IMR-90 (cell line): ENCODE measurements around the gene CCDC141. TPM values are rescaled to one million over a fixed set of nuclear protein-coding genes. Genes with fewer than 3 reads are reported as not detected.

Experiments
- ATAC-seq: fragments of 200-7000 bp; cut with Tn5 transposase; 2 replicates; pipeline ENCODE4 v1.9.1; 2020; ENCODE audit warnings: low read depth, mild to moderate bottlenecking, moderate library complexity
- BruUV-seq: library from RNA; stranded (reverse); fragments of 400-500 nt; replicated peaks from 2 replicates; lab custom pipeline; 2021; lab: Mats Ljungman, UMichigan
- CTCF ChIA-PET: fragments of 300-600 bp; formaldehyde crosslinking; extraction: SDS; loops from one replicate; lab custom pipeline; 2021; ENCODE audit warnings: antibody characterized with exemption; lab: Yijun Ruan, JAX
- POLR2A ChIA-PET: fragments of 300-600 bp; sonication (Branson Sonifier 250); formaldehyde crosslinking; loops from one replicate; lab custom pipeline; 2022; ENCODE audit warnings: antibody characterized with exemption; ENCODE audit not compliant: unreplicated experiment; lab: Charles Lee
- DNase-seq: peaks from one replicate; pipeline ENCODE4 v3.0.0; 2013
- H2AFZ ChIP-seq: replicated peaks from 2 replicates; pipeline ENCODE3; 2013; ENCODE audit warnings: low read length, mild to moderate bottlenecking; ENCODE audit not compliant: poor library complexity
- H2AK5ac ChIP-seq: 2 replicates; pipeline ENCODE4 v1.6.1; 2013; ENCODE audit warnings: low read depth, low read length, inconsistent platforms
- H2AK9ac ChIP-seq: replicated peaks from 2 replicates; pipeline ENCODE3; 2013; ENCODE audit warnings: mild to moderate bottlenecking, low read depth, low read length, moderate library complexity; ENCODE audit not compliant: poor library complexity
- H2BK120ac ChIP-seq: 2 replicates; pipeline ENCODE4 v1.6.1; 2013; ENCODE audit warnings: low read depth, low read length, inconsistent platforms
- H2BK15ac ChIP-seq: 3 replicates; pipeline ENCODE4 v1.6.1; 2013; ENCODE audit warnings: low read depth, low read length, inconsistent platforms
- H2BK20ac ChIP-seq: 2 replicates; pipeline ENCODE4 v1.6.1; 2013; ENCODE audit warnings: low read depth, mild to moderate bottlenecking, inconsistent platforms, low read length, moderate library complexity
- H2BK5ac ChIP-seq: 2 replicates; pipeline ENCODE4 v1.6.1; 2013; ENCODE audit warnings: mild to moderate bottlenecking, low read depth, low read length, inconsistent platforms; ENCODE audit not compliant: poor library complexity, severe bottlenecking
- H3K14ac ChIP-seq: replicated peaks from 2 replicates; pipeline ENCODE4 v1.6.1; 2013; ENCODE audit warnings: low read depth, low read length, inconsistent platforms
- H3K18ac ChIP-seq: 2 replicates; pipeline ENCODE4 v1.6.1; 2013; ENCODE audit warnings: low read depth, low read length, control low read depth
- H3K23ac ChIP-seq: 2 replicates; pipeline ENCODE4 v1.6.1; 2013; ENCODE audit warnings: low read depth, low read length, inconsistent platforms
- H3K27ac ChIP-seq: 2 replicates; pipeline ENCODE4 v1.5.1; 2013; ENCODE audit warnings: mild to moderate bottlenecking, control low read depth, low read length; ENCODE audit not compliant: insufficient read depth
- H3K27me3 ChIP-seq: 2 replicates; pipeline ENCODE4 v1.6.1; 2013; ENCODE audit warnings: low read length; ENCODE audit not compliant: control insufficient read depth, insufficient read depth
- H3K36me3 ChIP-seq: 2 replicates; pipeline ENCODE4 v1.6.1; 2013; ENCODE audit warnings: low read length, mixed read lengths; ENCODE audit not compliant: control insufficient read depth, insufficient read depth
- H3K4ac ChIP-seq: 2 replicates; pipeline ENCODE4 v1.6.1; 2013; ENCODE audit warnings: low read depth, low read length, inconsistent platforms
- H3K4me1 ChIP-seq: 2 replicates; pipeline ENCODE4 v1.6.1; 2013; ENCODE audit warnings: low read length, mixed read lengths; ENCODE audit not compliant: control insufficient read depth, insufficient read depth
- H3K4me2 ChIP-seq: 2 replicates; pipeline ENCODE4 v1.6.1; 2013; ENCODE audit warnings: low read depth, mild to moderate bottlenecking, control low read depth, low read length, moderate library complexity
- H3K4me3 ChIP-seq: 2 replicates; pipeline ENCODE4 v1.5.1; 2013; ENCODE audit warnings: low read depth, mild to moderate bottlenecking, control low read depth, low read length, moderate library complexity; ENCODE audit not compliant: insufficient read depth
- H3K56ac ChIP-seq: 2 replicates; pipeline ENCODE4 v1.6.1; 2013; ENCODE audit warnings: low read length, inconsistent platforms; ENCODE audit not compliant: insufficient read depth; ENCODE audit errors: extremely low read depth
- H3K79me1 ChIP-seq, 2 experiments: 2 replicates each; pipeline ENCODE4 v1.6.1; 2013; ENCODE audit warnings: low read length in 2 of 2, inconsistent platforms in 1 of 2, low read depth in 1 of 2
- H3K9ac ChIP-seq: 2 replicates; pipeline ENCODE4 v1.6.1; 2013; ENCODE audit warnings: low read depth, low read length, control low read depth
- H3K9me1 ChIP-seq: 2 replicates; pipeline ENCODE4 v1.6.1; 2013; ENCODE audit warnings: low read length, inconsistent platforms; ENCODE audit not compliant: insufficient read depth
- H3K9me3 ChIP-seq: 2 replicates; pipeline ENCODE4 v1.6.1; 2013; ENCODE audit warnings: low read length; ENCODE audit not compliant: control insufficient read depth, insufficient read depth
- H4K20me1 ChIP-seq: 2 replicates; pipeline ENCODE4 v1.6.1; 2013; ENCODE audit warnings: low read length, inconsistent platforms; ENCODE audit not compliant: insufficient read depth
- H4K5ac ChIP-seq: 2 replicates; pipeline ENCODE4 v1.6.1; 2013; ENCODE audit warnings: mild to moderate bottlenecking, low read depth, low read length, control low read depth
- H4K8ac ChIP-seq, 2 experiments: 2 replicates each; pipeline ENCODE4 v1.6.1; 2013; ENCODE audit warnings: low read depth in 2 of 2, low read length in 2 of 2, control low read depth in 1 of 2, inconsistent platforms in 1 of 2
- H4K91ac ChIP-seq: 2 replicates; pipeline ENCODE4 v1.6.1; 2013; ENCODE audit warnings: low read depth, low read length, inconsistent platforms; ENCODE audit not compliant: insufficient read depth
- BHLHE40 ChIP-seq: fragments of 150-350 bp; IDR thresholded peaks from 2 replicates; pipeline ENCODE4 v1.6.1; 2016; ENCODE audit warnings: mild to moderate bottlenecking, low read depth, low read length
- CEBPB ChIP-seq: IDR thresholded peaks from 2 replicates; pipeline ENCODE4 v1.6.1; 2012; ENCODE audit warnings: low read depth, low read length, improper control_type of control experiment
- CHD1 ChIP-seq: IDR thresholded peaks from 2 replicates; pipeline ENCODE4 v1.6.1; 2012; ENCODE audit warnings: low read depth, low read length, improper control_type of control experiment
- FOS ChIP-seq: fragments of 150-350 bp; IDR thresholded peaks from 2 replicates; pipeline ENCODE4 v1.6.1; 2016; ENCODE audit warnings: low read depth, low read length
- MAFK ChIP-seq: IDR thresholded peaks from 2 replicates; pipeline ENCODE4 v1.6.1; 2012; ENCODE audit warnings: low read depth, low read length, improper control_type of control experiment
- MAZ ChIP-seq: IDR thresholded peaks from 2 replicates; pipeline ENCODE4 v1.6.1; 2012; ENCODE audit warnings: low read depth, mild to moderate bottlenecking, low read length, improper control_type of control experiment, moderate library complexity, borderline replicate concordance
- MXI1 ChIP-seq: IDR thresholded peaks from 2 replicates; pipeline ENCODE4 v1.6.1; 2012; ENCODE audit warnings: low read depth, mild to moderate bottlenecking, low read length, moderate library complexity, borderline replicate concordance
- NFE2L2 ChIP-seq: fragments of 150-350 bp; IDR thresholded peaks from 2 replicates; pipeline ENCODE4 v1.6.1; 2016; ENCODE audit warnings: low read depth, mild to moderate bottlenecking, low read length
- POLR2A ChIP-seq: IDR thresholded peaks from 2 replicates; pipeline ENCODE4 v1.6.1; 2012; ENCODE audit warnings: mild to moderate bottlenecking, low read depth, low read length
- RAD21 ChIP-seq: IDR thresholded peaks from 2 replicates; pipeline ENCODE4 v1.6.1; 2012; ENCODE audit warnings: low read length, improper control_type of control experiment
- RCOR1 ChIP-seq: IDR thresholded peaks from 2 replicates; pipeline ENCODE4 v1.6.1; 2012; ENCODE audit warnings: mild to moderate bottlenecking, low read length, improper control_type of control experiment; ENCODE audit not compliant: insufficient replicate concordance
- RFX5 ChIP-seq: IDR thresholded peaks from 2 replicates; pipeline ENCODE4 v1.8.0; 2012; ENCODE audit warnings: low read depth, mild to moderate bottlenecking, low read length, moderate library complexity
- SMC3 ChIP-seq: fragments of 150-350 bp; IDR thresholded peaks from 2 replicates; pipeline ENCODE4 v1.6.1; 2016; ENCODE audit warnings: low read depth, mild to moderate bottlenecking, antibody characterized with exemption, low read length, moderate library complexity
- WGBS, 2 experiments: methylation state at CpG; one replicate each; pipeline versions ENCODE4 v1.1.5 to v1.1.7; 2013; ENCODE audit warnings: missing lambda C conversion rate in 2 of 2; ENCODE audit not compliant: insufficient read length in 1 of 2; ENCODE audit errors: extremely low coverage in 2 of 2; 5-methylcytosine and 5-hydroxymethylcytosine counted together
- dilution Hi-C: fragments of 300-500 bp; cut with HindIII; formaldehyde crosslinking; loops from one replicate; pipeline ENCODE4 v1.14.3; 2018; ENCODE audit warnings: low sequenced_read_pairs; ENCODE audit not compliant: unreplicated experiment
- in situ Hi-C: fragments of 300-500 bp; cut with MboI; formaldehyde crosslinking; loops from 3 replicates; pipeline ENCODE4 v1.14.3; 2019; ENCODE audit warnings: low sequenced_read_pairs, inconsistent platforms, mixed read lengths
- intact Hi-C: fragments of 100-400 bp; cut with micrococcal nuclease; formaldehyde crosslinking; loops from 2 replicates; pipeline ENCODE4 v1.10.0; 2022
- polyA plus RNA-seq, 3 experiments: library from polyadenylated mRNA; depleted of rRNA; stranded (reverse); fragments of >200 nt; gene quantifications; 2 replicates each; pipeline ENCODE4 v1.2.3, GENCODE V29; 2012; ENCODE audit warnings: low replicate concordance in 1 of 3
- total RNA-seq: library from RNA; depleted of rRNA; stranded (reverse); fragments of >200 nt; gene quantifications from 2 replicates; pipeline ENCODE4 v1.2.3, GENCODE V29; 2012
- TF ChIP-seq, protein P1 (sequence below): fragments of 150-350 bp; IDR thresholded peaks from 2 replicates; pipeline ENCODE4 v1.6.1; 2016; ENCODE audit warnings: low read depth, mild to moderate bottlenecking, low read length, moderate library complexity, borderline replicate concordance
- TF ChIP-seq, protein P2 (sequence below): fragments of 150-350 bp; IDR thresholded peaks from 2 replicates; pipeline ENCODE4 v1.6.1; 2017; ENCODE audit warnings: mild to moderate bottlenecking, antibody characterized with exemption, low read length, low read depth
- TF ChIP-seq, protein P3 (sequence below): conservative IDR thresholded peaks from 2 replicates; pipeline ENCODE4 v1.5.1; 2012; ENCODE audit warnings: mild to moderate bottlenecking, low read depth, low read length, improper control_type of control experiment

CCDC141 gene
- total and polyA plus RNA-seq, 2 of the 4 experiments (the other 2 are of a cell fraction) = not detected

DNA sequence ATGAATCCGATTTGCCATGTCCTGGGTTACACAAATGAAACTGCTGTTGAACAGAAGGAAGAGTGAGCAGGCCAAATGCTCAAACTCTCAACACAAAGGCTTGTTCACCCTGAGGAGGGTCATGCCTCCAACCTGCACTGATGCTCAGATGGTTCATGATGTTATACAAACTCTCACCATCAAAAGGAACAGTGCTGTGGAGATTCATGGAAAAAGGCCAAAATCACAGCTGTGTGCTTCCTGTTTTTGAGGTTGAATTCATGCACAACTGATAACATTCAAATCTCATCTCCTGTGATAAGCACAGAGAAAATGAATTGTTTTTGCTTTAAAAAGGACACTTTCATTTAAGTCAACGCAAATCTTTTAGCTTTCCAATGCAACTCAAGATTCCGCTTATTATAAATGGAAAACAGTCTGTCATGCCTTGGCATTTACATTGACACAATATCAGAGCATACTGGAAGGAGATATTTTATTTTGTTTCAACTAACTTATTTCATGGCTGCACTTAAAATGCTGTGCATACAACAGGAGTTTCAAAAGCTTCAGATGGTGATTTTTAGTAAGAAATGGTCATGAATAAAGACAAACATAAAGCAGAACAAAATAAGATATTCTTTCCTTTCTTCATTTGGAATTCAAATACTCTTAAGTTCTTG, 220.5 kb downstream of the CCDC141 start:
- no peaks in the 10 kb centered on the region for H3K36me3 ChIP-seq
- no peak overlapping the region for H3K56ac ChIP-seq
- H2BK15ac ChIP-seq = no peak overlapping the region
- dilution Hi-C loops = no loop called here
- H3K4ac ChIP-seq = no peak overlapping the region
- DNase-seq (peak; percentile 9), ATAC-seq (no peak)
- H4K20me1 ChIP-seq = no peaks in the 10 kb centered on the region
- CTCF ChIA-PET = no interaction called here
- POLR2A ChIA-PET = no interaction called here
- no peaks in the 10 kb centered on the region for H3K4me1 ChIP-seq
- intact Hi-C loops = no loop called here
- no peak overlapping the region for H2AFZ ChIP-seq
- H2BK20ac ChIP-seq = no peak overlapping the region
- H4K91ac ChIP-seq = no peak overlapping the region
- H3K14ac ChIP-seq = no peak overlapping the region
- no TSS peak for BruUV-seq
- no peak overlapping the region for H3K9ac ChIP-seq
- no peak overlapping the region for H4K5ac ChIP-seq
- H3K79me1 ChIP-seq = no peaks in the 10 kb centered on the region
- H2BK5ac ChIP-seq = no peak overlapping the region
- H3K23ac ChIP-seq = no peak overlapping the region
- H3K4me2 ChIP-seq = no peak overlapping the region
- no peak overlapping the region for H2BK120ac ChIP-seq
- H2AK5ac ChIP-seq = no peak overlapping the region
- in situ Hi-C loops = no loop called here
- WGBS, 2 experiments = no CpG with 5 or more reads among the region's 3 CpGs
- no peak overlapping the region for H2AK9ac ChIP-seq
- H3K9me3 ChIP-seq = no peaks in the 10 kb centered on the region
- H3K27ac ChIP-seq = no peak overlapping the region
- no peaks in the 10 kb centered on the region for H3K9me1 ChIP-seq
- TF ChIP-seq CHD1 (no peak), MAZ (no peak), MAFK (no peak), CEBPB (no peak), RAD21 (no peak), BHLHE40 (no peak), NFE2L2 (no peak), SMC3 (no peak), RFX5 (no peak), MXI1 (no peak), FOS (no peak), RCOR1 (no peak), POLR2A (no peak)
- TF ChIP-seq, protein P1, sequence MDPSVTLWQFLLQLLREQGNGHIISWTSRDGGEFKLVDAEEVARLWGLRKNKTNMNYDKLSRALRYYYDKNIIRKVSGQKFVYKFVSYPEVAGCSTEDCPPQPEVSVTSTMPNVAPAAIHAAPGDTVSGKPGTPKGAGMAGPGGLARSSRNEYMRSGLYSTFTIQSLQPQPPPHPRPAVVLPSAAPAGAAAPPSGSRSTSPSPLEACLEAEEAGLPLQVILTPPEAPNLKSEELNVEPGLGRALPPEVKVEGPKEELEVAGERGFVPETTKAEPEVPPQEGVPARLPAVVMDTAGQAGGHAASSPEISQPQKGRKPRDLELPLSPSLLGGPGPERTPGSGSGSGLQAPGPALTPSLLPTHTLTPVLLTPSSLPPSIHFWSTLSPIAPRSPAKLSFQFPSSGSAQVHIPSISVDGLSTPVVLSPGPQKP = no peak
- TF ChIP-seq, protein P2, sequence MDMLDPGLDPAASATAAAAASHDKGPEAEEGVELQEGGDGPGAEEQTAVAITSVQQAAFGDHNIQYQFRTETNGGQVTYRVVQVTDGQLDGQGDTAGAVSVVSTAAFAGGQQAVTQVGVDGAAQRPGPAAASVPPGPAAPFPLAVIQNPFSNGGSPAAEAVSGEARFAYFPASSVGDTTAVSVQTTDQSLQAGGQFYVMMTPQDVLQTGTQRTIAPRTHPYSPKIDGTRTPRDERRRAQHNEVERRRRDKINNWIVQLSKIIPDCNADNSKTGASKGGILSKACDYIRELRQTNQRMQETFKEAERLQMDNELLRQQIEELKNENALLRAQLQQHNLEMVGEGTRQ = no peak
- TF ChIP-seq, protein P3, sequence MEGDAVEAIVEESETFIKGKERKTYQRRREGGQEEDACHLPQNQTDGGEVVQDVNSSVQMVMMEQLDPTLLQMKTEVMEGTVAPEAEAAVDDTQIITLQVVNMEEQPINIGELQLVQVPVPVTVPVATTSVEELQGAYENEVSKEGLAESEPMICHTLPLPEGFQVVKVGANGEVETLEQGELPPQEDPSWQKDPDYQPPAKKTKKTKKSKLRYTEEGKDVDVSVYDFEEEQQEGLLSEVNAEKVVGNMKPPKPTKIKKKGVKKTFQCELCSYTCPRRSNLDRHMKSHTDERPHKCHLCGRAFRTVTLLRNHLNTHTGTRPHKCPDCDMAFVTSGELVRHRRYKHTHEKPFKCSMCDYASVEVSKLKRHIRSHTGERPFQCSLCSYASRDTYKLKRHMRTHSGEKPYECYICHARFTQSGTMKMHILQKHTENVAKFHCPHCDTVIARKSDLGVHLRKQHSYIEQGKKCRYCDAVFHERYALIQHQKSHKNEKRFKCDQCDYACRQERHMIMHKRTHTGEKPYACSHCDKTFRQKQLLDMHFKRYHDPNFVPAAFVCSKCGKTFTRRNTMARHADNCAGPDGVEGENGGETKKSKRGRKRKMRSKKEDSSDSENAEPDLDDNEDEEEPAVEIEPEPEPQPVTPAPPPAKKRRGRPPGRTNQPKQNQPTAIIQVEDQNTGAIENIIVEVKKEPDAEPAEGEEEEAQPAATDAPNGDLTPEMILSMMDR = no peak
- no peak overlapping the region for H3K4me3 ChIP-seq
- H4K8ac ChIP-seq = no peak overlapping the region
- no peak overlapping the region for H3K18ac ChIP-seq
- H3K27me3 ChIP-seq = no peaks in the 10 kb centered on the region
